Endodermal cell (in vitro differentiated cells): ENCODE measurements around the gene DYRK1B. TPM values are rescaled to one million over a fixed set of nuclear protein-coding genes. Genes with fewer than 3 reads are reported as not detected.

ENCODE experiments used
- DNase-seq: peaks from one replicate; pipeline ENCODE4 v3.0.0-alpha.2; 2017
- H3K27ac ChIP-seq: 2 replicates; pipeline ENCODE4 v1.5.1; 2013; ENCODE audit warnings: mild to moderate bottlenecking, low read depth, low read length, moderate library complexity
- H3K27me3 ChIP-seq: 2 replicates; pipeline ENCODE4 v1.6.1; 2013; ENCODE audit warnings: mild to moderate bottlenecking, low read length, moderate library complexity; ENCODE audit not compliant: insufficient read depth, control insufficient read depth, poor library complexity, severe bottlenecking
- H3K36me3 ChIP-seq: 2 replicates; pipeline ENCODE4 v1.7.0; 2013; ENCODE audit warnings: mild to moderate bottlenecking, low read length, moderate library complexity; ENCODE audit not compliant: control insufficient read depth, insufficient read depth
- H3K4me1 ChIP-seq: one replicate; pipeline ENCODE4 v1.7.0; 2013; ENCODE audit warnings: low read length; ENCODE audit not compliant: control insufficient read depth, insufficient read depth
- H3K4me3 ChIP-seq: 2 replicates; pipeline ENCODE4 v1.5.1; 2013; ENCODE audit warnings: mild to moderate bottlenecking, low read length, moderate library complexity
- H3K9ac ChIP-seq: 2 replicates; pipeline ENCODE4 v1.6.1; 2013; ENCODE audit warnings: mild to moderate bottlenecking, low read length, moderate library complexity; ENCODE audit not compliant: poor library complexity, severe bottlenecking; ENCODE audit errors: extremely low read depth
- H3K9me3 ChIP-seq: 2 replicates; pipeline ENCODE4 v1.6.1; 2013; ENCODE audit warnings: mild to moderate bottlenecking, low read length, moderate library complexity; ENCODE audit not compliant: control insufficient read depth
- H3K27ac Mint-ChIP-seq: 2 replicates; pipeline ENCODE4 v1.8.0; 2020; ENCODE audit warnings: mixed read lengths
- H3K27me3 Mint-ChIP-seq: 2 replicates; pipeline ENCODE4 v1.8.0; 2021; ENCODE audit warnings: mild to moderate bottlenecking, mixed read lengths; ENCODE audit not compliant: insufficient read depth
- H3K36me3 Mint-ChIP-seq: 2 replicates; pipeline ENCODE4 v1.8.0; 2020; ENCODE audit warnings: low read depth, mixed read lengths
- H3K4me1 Mint-ChIP-seq: 2 replicates; pipeline ENCODE4 v1.8.0; 2020; ENCODE audit warnings: mixed read lengths
- H3K4me3 Mint-ChIP-seq: 2 replicates; pipeline ENCODE4 v1.8.0; 2020; ENCODE audit warnings: mild to moderate bottlenecking, moderate library complexity, mixed read lengths
- H3K9me3 Mint-ChIP-seq: 2 replicates; pipeline ENCODE4 v1.8.0; 2020; ENCODE audit warnings: mild to moderate bottlenecking, mixed read lengths
- CTCF ChIP-seq: fragments of 200-600 bp; sonication (generic); conservative IDR thresholded peaks from 2 replicates; pipeline ENCODE4 v1.5.0; 2021; ENCODE audit warnings: antibody characterized with exemption, mild to moderate bottlenecking
- WGBS, 2 experiments: methylation state at CpG; one replicate each; pipeline versions ENCODE4 v1.1.5 to v1.1.7; 2013; ENCODE audit warnings: missing lambda C conversion rate in 2 of 2, mixed read lengths in 1 of 2; ENCODE audit not compliant: insufficient coverage in 1 of 2, insufficient read length in 1 of 2; 5-methylcytosine and 5-hydroxymethylcytosine counted together
- total RNA-seq, 2 donors: library from RNA; stranded (reverse); fragmentation: NEBNext Ultra II Directional in 1 of 2; extraction: Animal tissue kit (Norgen Biotek cat#: 25700) in 1 of 2; gene quantifications; 2 replicates in 1 of 2; 3 replicates in 1 of 2; pipeline ENCODE4 v1.2.1, GENCODE V29; 2021

Gene DYRK1B
- total RNA-seq, 2 donors from 2014 or later = 21.8 to 37.7 TPM

GRCh38 chr19:39874404-39874803 lies 40.4 kb upstream of the DYRK1B start:
- H3K4me3 ChIP-seq = no peak overlapping the region
- 93% methylated on average over 1 of the region's 1 CpG; no CpG with 5 or more reads in 1 of the 2 experiments for WGBS, 2 experiments
- no peak for DNase-seq
- no peak overlapping the region for H3K27ac ChIP-seq
- H3K9me3 ChIP-seq = no peaks in the 10 kb centered on the region
- H3K36me3 ChIP-seq = no peaks in the 10 kb centered on the region
- H3K27me3 ChIP-seq = no peaks in the 10 kb centered on the region
- Mint-ChIP-seq H3K9me3 (no peaks in the 10 kb centered on the region), H3K27me3 (peaks cover 7% of the 10 kb centered on the region), H3K4me1 (peaks cover 6% of the 10 kb centered on the region), H3K4me3 (no peak overlapping the region), H3K27ac (no peak overlapping the region), H3K36me3 (no peaks in the 10 kb centered on the region)
- no peak overlapping the region for H3K9ac ChIP-seq
- TF ChIP-seq CTCF = no peak
- H3K4me1 ChIP-seq = no peaks in the 10 kb centered on the region

GRCh38 chr19:39873385-39873784 lies 39.4 kb upstream of the DYRK1B start:
- Histone ChIP-seq H3K36me3 (no peaks in the 10 kb centered on the region), H3K4me3 (no peak overlapping the region), H3K27me3 (no peaks in the 10 kb centered on the region), H3K9me3 (no peaks in the 10 kb centered on the region), H3K4me1 (no peaks in the 10 kb centered on the region), H3K9ac (no peak overlapping the region), H3K27ac (no peak overlapping the region)
- H3K36me3 Mint-ChIP-seq = no peaks in the 10 kb centered on the region
- peak; percentile 33 for DNase-seq
- no peak overlapping the region for H3K27ac Mint-ChIP-seq
- TF ChIP-seq CTCF = no peak
- H3K9me3 Mint-ChIP-seq = no peaks in the 10 kb centered on the region
- WGBS, 2 experiments = 94 to 96% methylated on average over 17 to 20 of the region's 20 CpGs
- H3K27me3 Mint-ChIP-seq = peaks cover 7% of the 10 kb centered on the region
- peaks cover 6% of the 10 kb centered on the region for H3K4me1 Mint-ChIP-seq
- H3K4me3 Mint-ChIP-seq = no peak overlapping the region

- Mint-ChIP-seq H3K36me3 (no peaks in the 10 kb centered on the region), H3K4me1 (peaks cover 6% of the 10 kb centered on the region), H3K9me3 (no peaks in the 10 kb centered on the region), H3K4me3 (no peak overlapping the region), H3K27ac (no peak overlapping the region), H3K27me3 (peaks cover 7% of the 10 kb centered on the region)
- DNase-seq = peak; percentile 35
- Histone ChIP-seq H3K4me1 (no peaks in the 10 kb centered on the region), H3K36me3 (no peaks in the 10 kb centered on the region), H3K27ac (no peak overlapping the region), H3K4me3 (no peak overlapping the region), H3K9ac (no peak overlapping the region), H3K9me3 (no peaks in the 10 kb centered on the region), H3K27me3 (no peaks in the 10 kb centered on the region)
- no peak for TF ChIP-seq CTCF
- 89 to 92% methylated on average over 27 to 47 of the region's 47 CpGs for WGBS, 2 experiments
Measured at GRCh38 chr19:39871886-39872866, 38.2 kb upstream of the DYRK1B start.
